ENCODE results near the gene MAN1A1. TPM values are rescaled to one million over a fixed set of nuclear protein-coding genes. Genes with fewer than 3 reads are reported as not detected.

Gene MAN1A1
- total and polyA plus RNA-seq, 2 experiments from 2014 or later, result 117 to 245 TPM

DNA sequence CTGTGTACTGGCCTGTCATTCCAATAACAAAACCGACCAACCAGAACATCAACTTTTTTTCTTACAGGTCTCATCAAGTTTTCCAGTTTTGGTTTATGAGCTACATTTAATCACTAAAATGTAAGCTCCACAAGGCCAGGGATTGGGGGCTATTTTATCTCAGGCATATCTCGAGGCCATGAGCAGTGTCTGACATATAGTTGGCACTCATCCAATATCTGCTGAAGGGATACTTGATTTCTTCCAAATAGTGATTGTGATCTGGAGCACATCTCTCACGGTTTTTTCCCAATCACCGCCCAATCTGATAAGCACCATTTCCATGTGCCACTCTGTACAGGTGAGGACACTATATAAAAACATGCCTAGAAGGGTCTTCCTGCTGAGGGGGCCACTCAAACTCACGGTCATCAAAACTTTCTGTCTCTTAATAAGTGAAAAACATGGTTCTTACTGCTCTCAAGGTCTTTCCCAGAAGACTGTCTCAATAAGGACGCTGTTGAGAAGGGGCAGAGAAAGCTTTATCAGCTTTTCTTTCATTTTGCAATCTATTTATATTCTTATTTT is 65.5 kb downstream of the MAN1A1 start:
- Histone ChIP-seq H4K20me1 (ENCODE audit: insufficient read depth, poor library complexity, severe bottlenecking) (no peaks in the 10 kb centered on the region), H3K4me2 (no peak overlapping the region), H3K27ac (no peak overlapping the region), H2AFZ (no peak overlapping the region), H3K27me3 (no peaks in the 10 kb centered on the region), H3K79me2 (peaks cover 69% of the 10 kb centered on the region), H3K9me2 (replicated peaks; ENCODE audit: insufficient read depth) (no peaks in the 10 kb centered on the region), H3K36me3 (replicated peaks; ENCODE audit: insufficient read depth, low read depth) (no peaks in the 10 kb centered on the region), H3K4me3 (no peak overlapping the region), H3K4me1 (ENCODE audit: insufficient read depth) (peaks cover 7% of the 10 kb centered on the region), H3K9me3 (ENCODE audit: low read depth) (no peaks in the 10 kb centered on the region)
- 88% methylated on average over 6 of the region's 6 CpGs for WGBS (ENCODE audit: low lambda C conversion rate, missing lambda C conversion rate)
- TF ChIP-seq, protein P1, sequence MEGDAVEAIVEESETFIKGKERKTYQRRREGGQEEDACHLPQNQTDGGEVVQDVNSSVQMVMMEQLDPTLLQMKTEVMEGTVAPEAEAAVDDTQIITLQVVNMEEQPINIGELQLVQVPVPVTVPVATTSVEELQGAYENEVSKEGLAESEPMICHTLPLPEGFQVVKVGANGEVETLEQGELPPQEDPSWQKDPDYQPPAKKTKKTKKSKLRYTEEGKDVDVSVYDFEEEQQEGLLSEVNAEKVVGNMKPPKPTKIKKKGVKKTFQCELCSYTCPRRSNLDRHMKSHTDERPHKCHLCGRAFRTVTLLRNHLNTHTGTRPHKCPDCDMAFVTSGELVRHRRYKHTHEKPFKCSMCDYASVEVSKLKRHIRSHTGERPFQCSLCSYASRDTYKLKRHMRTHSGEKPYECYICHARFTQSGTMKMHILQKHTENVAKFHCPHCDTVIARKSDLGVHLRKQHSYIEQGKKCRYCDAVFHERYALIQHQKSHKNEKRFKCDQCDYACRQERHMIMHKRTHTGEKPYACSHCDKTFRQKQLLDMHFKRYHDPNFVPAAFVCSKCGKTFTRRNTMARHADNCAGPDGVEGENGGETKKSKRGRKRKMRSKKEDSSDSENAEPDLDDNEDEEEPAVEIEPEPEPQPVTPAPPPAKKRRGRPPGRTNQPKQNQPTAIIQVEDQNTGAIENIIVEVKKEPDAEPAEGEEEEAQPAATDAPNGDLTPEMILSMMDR (IDR thresholded peaks at IDR 0.05; ENCODE audit: poor library complexity), result no peak
- TF ChIP-seq EZH2phosphoT487 (IDR thresholded peaks at IDR 0.05; ENCODE audit: low read depth, severe bottlenecking, unreplicated experiment) (no peak), EZH2 (IDR thresholded peaks at IDR 0.05; ENCODE audit: borderline replicate concordance) (no peak)
- no peak for DNase-seq (ENCODE audit: low spot score)

- H3K27ac ChIP-seq, result no peak overlapping the region
Measured at GRCh38 chr6:119283214-119283613, 66.3 kb downstream of the MAN1A1 start.

GRCh38 chr6:119280668-119281067 is 68.9 kb downstream of the MAN1A1 start:
- no peaks in the 10 kb centered on the region for H3K9me3 ChIP-seq (ENCODE audit: low read depth)
- no peak overlapping the region for H2AFZ ChIP-seq
- no peaks in the 10 kb centered on the region for H4K20me1 ChIP-seq (ENCODE audit: insufficient read depth, poor library complexity, severe bottlenecking)
- H3K36me3 ChIP-seq (replicated peaks; ENCODE audit: insufficient read depth, low read depth), result no peaks in the 10 kb centered on the region
- H3K4me1 ChIP-seq (ENCODE audit: insufficient read depth), result peaks cover 7% of the 10 kb centered on the region
- no peaks in the 10 kb centered on the region for H3K9me2 ChIP-seq (replicated peaks; ENCODE audit: insufficient read depth)
- no peak overlapping the region for H3K27ac ChIP-seq
- 94% methylated on average over 2 of the region's 2 CpGs for WGBS (ENCODE audit: low lambda C conversion rate, missing lambda C conversion rate)
- no peak overlapping the region for H3K4me2 ChIP-seq
- DNase-seq (ENCODE audit: low spot score), result no peak
- TF ChIP-seq EZH2phosphoT487 (IDR thresholded peaks at IDR 0.05; ENCODE audit: low read depth, severe bottlenecking, unreplicated experiment) (no peak), EZH2 (IDR thresholded peaks at IDR 0.05; ENCODE audit: borderline replicate concordance) (no peak)
- TF ChIP-seq, protein P1 (IDR thresholded peaks at IDR 0.05; ENCODE audit: poor library complexity), result no peak
- H3K79me2 ChIP-seq, result peaks cover 67% of the 10 kb centered on the region
- H3K4me3 ChIP-seq, result no peak overlapping the region
- H3K27me3 ChIP-seq, result no peaks in the 10 kb centered on the region

More at GRCh38 chr6:119283214-119283613, 66.3 kb downstream of the MAN1A1 start:
- DNase-seq (ENCODE audit: low spot score), result no peak
- no peak overlapping the region for H3K4me3 ChIP-seq
- H3K79me2 ChIP-seq, result peaks cover 67% of the 10 kb centered on the region
- TF ChIP-seq, protein P1 (IDR thresholded peaks at IDR 0.05; ENCODE audit: poor library complexity), result no peak
- TF ChIP-seq EZH2phosphoT487 (IDR thresholded peaks at IDR 0.05; ENCODE audit: low read depth, severe bottlenecking, unreplicated experiment), result no peak
- TF ChIP-seq EZH2 (IDR thresholded peaks at IDR 0.05; ENCODE audit: borderline replicate concordance), result no peak
- no peaks in the 10 kb centered on the region for H3K9me3 ChIP-seq (ENCODE audit: low read depth)
- no peaks in the 10 kb centered on the region for H3K36me3 ChIP-seq (replicated peaks; ENCODE audit: insufficient read depth, low read depth)
- 79% methylated on average over 3 of the region's 3 CpGs for WGBS (ENCODE audit: low lambda C conversion rate, missing lambda C conversion rate)
- H3K9me2 ChIP-seq (replicated peaks; ENCODE audit: insufficient read depth), result no peaks in the 10 kb centered on the region
- H3K27me3 ChIP-seq, result no peaks in the 10 kb centered on the region
- H4K20me1 ChIP-seq (ENCODE audit: insufficient read depth, poor library complexity, severe bottlenecking), result no peaks in the 10 kb centered on the region
- no peak overlapping the region for H2AFZ ChIP-seq
- H3K4me2 ChIP-seq, result no peak overlapping the region
- H3K4me1 ChIP-seq (ENCODE audit: insufficient read depth), result peaks cover 7% of the 10 kb centered on the region

Data from hepatocyte (in vitro differentiated cells).